Adrenal gland (tissue), 5 donors: Measurements from ENCODE around the gene RGPD3.
"Not testable (repeated sequence)": the region's sequence is repeated elsewhere in the genome, so short reads cannot be mapped to it uniquely, and the experiment has no call there.

Source experiments
- POLR2A ChIP-seq, 2 donors: fragments of 450-650 bp; IDR thresholded peaks; one replicate each; pipeline ENCODE4 v1.6.1; 2017; ENCODE audit warnings: antibody characterized with exemption in 2 of 2, mild to moderate bottlenecking in 2 of 2, moderate library complexity in 1 of 2
- TF ChIP-seq, protein P1 (sequence below), 6 experiments: fragments of 450-650 bp in 4 of 6; fragments of 200-600 bp in 2 of 6; sonication (generic) in 1 of 6; IDR thresholded peaks; 1 replicate in 5 of 6; 2 replicates in 1 of 6; pipeline versions ENCODE4 v1.5.1 to v1.8.0; 2016 to 2021; ENCODE audit warnings: antibody characterized with exemption in 6 of 6, mild to moderate bottlenecking in 2 of 6, moderate library complexity in 1 of 6
- donor health status: DM: no; HTN: no; CAD: no.

DNA sequence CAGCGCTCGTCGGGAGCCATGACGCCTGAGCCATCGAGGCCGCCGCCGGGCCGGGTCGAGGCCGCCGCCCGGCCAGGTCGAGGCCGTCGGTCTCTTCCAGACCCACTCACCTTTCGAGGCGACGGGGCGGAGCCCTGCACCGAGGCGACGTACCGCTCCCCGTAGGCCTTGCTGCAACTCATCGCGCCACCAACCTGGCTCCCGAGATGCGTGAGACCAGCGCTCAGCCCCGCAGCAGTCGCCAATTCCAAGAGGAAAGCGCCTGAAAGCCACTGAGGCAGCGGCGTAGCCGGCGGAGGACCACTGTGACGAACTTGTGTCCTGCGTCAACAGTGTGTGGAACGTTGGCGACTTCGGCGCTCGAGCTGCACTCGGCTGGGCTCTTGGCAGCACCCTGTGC is at the start of gene RGPD3:
- TF ChIP-seq, protein P1, sequence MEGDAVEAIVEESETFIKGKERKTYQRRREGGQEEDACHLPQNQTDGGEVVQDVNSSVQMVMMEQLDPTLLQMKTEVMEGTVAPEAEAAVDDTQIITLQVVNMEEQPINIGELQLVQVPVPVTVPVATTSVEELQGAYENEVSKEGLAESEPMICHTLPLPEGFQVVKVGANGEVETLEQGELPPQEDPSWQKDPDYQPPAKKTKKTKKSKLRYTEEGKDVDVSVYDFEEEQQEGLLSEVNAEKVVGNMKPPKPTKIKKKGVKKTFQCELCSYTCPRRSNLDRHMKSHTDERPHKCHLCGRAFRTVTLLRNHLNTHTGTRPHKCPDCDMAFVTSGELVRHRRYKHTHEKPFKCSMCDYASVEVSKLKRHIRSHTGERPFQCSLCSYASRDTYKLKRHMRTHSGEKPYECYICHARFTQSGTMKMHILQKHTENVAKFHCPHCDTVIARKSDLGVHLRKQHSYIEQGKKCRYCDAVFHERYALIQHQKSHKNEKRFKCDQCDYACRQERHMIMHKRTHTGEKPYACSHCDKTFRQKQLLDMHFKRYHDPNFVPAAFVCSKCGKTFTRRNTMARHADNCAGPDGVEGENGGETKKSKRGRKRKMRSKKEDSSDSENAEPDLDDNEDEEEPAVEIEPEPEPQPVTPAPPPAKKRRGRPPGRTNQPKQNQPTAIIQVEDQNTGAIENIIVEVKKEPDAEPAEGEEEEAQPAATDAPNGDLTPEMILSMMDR (IDR thresholded peaks at IDR 0.05), result not testable (repeated sequence)
- TF ChIP-seq POLR2A (IDR thresholded peaks at IDR 0.05), result not testable (repeated sequence)
